Spleen (tissue), 7 donors: ENCODE data around the gene MMP20.

Source experiments
- CTCF ChIP-seq, 11 experiments: fragments of 200-600 bp in 7 of 11; fragments of 450-650 bp in 4 of 11; sonication (generic) in 4 of 11; IDR thresholded peaks in 8 of 11; conservative IDR thresholded peaks in 3 of 11; 1 replicate in 7 of 11; 2 replicates in 4 of 11; pipeline versions ENCODE4 v1.4.0 to v1.8.0; 2016 to 2021; ENCODE audit warnings: antibody characterized with exemption in 11 of 11, inconsistent platforms in 4 of 11, mild to moderate bottlenecking in 1 of 11
- POLR2A ChIP-seq, 3 donors: fragments of 450-650 bp; IDR thresholded peaks; one replicate each; pipeline ENCODE4 v1.5.1; 2017; ENCODE audit warnings: antibody characterized with exemption in 3 of 3, mild to moderate bottlenecking in 1 of 3
- POLR2AphosphoS5 ChIP-seq, 3 donors: sonication (generic); formaldehyde crosslinking; IDR thresholded peaks; one replicate each; pipeline ENCODE4 v1.5.1; 2017; ENCODE audit warnings: antibody characterized with exemption in 3 of 3
- donor health status: DM: no; HTN: no; CAD: no; lungs with moderate emphysema.
- donor health status: DM: no; HTN: no; CAD: no.
- donor health status: DM: no; HTN: no; CAD: no.

DNA sequence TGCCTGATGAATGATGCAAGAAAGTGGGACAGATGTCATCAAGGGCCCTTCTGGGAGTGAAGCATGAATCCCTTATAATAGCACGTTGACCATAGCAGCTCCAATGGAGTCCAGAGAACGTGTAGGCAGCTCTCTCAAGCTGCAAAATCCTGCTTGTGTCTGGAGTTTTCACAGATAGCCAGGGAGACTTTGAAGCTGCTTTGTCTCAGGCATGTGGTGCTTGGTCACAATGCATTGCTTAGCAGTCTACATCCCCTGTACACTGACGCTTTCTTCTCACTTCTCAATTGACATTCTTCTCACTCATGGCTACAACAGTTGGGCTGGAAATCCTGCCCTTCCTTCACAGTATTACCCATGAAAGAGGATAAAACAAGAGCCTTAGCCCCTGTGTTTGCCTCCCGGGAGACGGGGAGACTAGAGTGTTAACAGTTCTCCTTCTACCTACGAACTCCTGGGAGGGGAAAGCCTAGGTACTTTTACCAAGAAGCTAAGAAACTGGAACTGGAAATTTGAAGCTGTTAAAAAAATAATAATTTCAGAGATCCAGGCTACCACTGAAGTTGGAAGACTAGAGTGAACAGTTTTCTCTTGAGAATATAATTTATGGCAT lies 73.9 kb downstream of the MMP20 start:
- TF ChIP-seq CTCF (IDR thresholded peaks at IDR 0.05 in 8 of 11, conservative IDR thresholded peaks at IDR 0.05 in 3 of 11) (no peak), POLR2A (IDR thresholded peaks at IDR 0.05) (no peak), POLR2AphosphoS5 (IDR thresholded peaks at IDR 0.05) (no peak)
